Measurements from ENCODE around the gene PGBD5.
"Not testable (repeated sequence)": the region's sequence is repeated elsewhere in the genome, so short reads cannot be mapped to it uniquely, and the experiment has no call there.

PGBD5 gene

DNA sequence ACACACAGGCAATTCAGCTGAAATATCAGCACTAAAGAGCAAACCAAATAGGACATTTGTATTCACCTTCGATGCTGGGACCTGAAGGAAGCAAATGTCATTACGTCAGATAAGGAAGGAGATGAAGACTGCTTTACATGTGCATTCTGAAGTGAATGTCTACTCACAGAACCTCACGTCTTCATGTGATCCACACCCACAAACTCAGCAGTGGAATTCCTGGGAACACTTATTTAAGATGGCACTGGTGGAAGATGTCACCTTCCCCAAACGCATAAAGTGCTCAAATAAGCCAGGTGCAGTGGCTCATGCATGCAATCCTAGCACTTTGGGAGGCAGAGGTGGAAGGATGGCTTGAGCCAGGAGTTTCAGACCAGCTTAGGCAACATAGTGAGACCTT is 11.4 kb downstream of the PGBD5 start:
- H3K27ac ChIP-seq: no peak overlapping the region
- TF ChIP-seq, protein P1, sequence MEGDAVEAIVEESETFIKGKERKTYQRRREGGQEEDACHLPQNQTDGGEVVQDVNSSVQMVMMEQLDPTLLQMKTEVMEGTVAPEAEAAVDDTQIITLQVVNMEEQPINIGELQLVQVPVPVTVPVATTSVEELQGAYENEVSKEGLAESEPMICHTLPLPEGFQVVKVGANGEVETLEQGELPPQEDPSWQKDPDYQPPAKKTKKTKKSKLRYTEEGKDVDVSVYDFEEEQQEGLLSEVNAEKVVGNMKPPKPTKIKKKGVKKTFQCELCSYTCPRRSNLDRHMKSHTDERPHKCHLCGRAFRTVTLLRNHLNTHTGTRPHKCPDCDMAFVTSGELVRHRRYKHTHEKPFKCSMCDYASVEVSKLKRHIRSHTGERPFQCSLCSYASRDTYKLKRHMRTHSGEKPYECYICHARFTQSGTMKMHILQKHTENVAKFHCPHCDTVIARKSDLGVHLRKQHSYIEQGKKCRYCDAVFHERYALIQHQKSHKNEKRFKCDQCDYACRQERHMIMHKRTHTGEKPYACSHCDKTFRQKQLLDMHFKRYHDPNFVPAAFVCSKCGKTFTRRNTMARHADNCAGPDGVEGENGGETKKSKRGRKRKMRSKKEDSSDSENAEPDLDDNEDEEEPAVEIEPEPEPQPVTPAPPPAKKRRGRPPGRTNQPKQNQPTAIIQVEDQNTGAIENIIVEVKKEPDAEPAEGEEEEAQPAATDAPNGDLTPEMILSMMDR (IDR thresholded peaks at IDR 0.05): no peak
- no peak for TF ChIP-seq ZFX (IDR thresholded peaks at IDR 0.05; ENCODE audit: borderline replicate concordance)

GRCh38 chr1:230414102-230414501 is 12.0 kb downstream of the PGBD5 start:
- TF ChIP-seq, protein P1 (IDR thresholded peaks at IDR 0.05): no peak
- no peak for TF ChIP-seq ZFX (IDR thresholded peaks at IDR 0.05; ENCODE audit: borderline replicate concordance)
- no peak overlapping the region for H3K27ac ChIP-seq

DNA sequence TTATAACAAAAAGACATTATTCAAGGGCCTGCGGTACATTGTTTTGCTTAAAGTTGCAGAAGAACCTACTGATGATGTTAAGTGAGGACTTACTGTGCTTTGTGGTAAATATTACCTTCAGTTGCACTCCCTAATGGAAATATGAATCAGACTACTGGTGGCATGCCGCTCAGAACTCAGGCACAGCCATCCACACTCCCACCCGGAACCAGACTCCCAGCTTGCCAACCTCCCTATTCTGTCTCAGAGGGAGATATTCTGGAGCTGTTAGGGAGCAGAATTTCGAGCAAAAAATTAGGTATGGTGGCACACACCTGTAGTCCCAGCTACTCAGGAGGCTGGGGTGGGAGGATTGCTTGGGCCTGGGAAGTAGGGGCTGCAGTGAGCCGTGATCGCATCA is 13.1 kb downstream of the PGBD5 start:
- no peak overlapping the region for H3K27ac ChIP-seq
- TF ChIP-seq ZFX (IDR thresholded peaks at IDR 0.05; ENCODE audit: borderline replicate concordance): no peak
- TF ChIP-seq, protein P1 (IDR thresholded peaks at IDR 0.05): no peak

DNA sequence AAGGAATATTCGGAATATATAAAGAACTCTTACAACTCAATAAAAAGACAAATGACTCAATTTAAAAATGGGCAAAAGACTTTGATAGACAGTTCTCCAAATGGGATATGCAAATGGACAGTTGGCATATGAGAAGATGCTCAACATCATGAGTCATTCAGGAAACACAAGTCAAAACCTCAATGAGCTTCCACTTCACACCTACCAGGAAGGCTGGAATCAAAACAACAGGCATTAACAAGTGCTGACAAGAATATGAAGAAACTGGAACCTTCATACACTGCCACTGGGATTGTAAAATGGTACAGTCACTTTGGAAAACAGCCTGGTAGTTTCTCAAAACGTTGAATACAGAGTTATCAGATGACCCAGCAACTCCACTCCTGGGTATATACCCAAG is 17.2 kb downstream of the PGBD5 start:
- no peak overlapping the region for H3K27ac ChIP-seq
- TF ChIP-seq ZFX (IDR thresholded peaks at IDR 0.05; ENCODE audit: borderline replicate concordance): no peak
- TF ChIP-seq, protein P1 (IDR thresholded peaks at IDR 0.05): no peak

DNA sequence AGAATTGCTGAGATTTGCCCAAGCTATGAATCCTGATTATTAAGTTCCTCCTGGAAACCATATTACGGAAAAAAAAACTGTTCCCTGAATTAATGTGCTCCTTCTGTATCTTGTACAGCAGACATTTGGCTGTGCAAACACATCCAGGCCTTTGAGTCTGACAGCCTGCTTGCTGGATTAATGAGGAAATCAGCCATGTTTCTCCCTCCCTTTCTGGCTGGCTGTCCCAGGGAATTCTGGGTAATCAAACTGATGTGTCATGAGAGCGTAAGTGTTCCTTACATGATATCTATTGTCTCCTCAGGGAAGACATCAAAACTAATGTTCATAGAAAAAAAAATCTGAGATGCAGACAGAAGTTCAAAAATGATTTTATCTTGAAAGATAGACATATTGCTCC is 18.8 kb downstream of the PGBD5 start:
- TF ChIP-seq, protein P1 (IDR thresholded peaks at IDR 0.05): no peak
- TF ChIP-seq ZFX (IDR thresholded peaks at IDR 0.05; ENCODE audit: borderline replicate concordance): no peak
- H3K27ac ChIP-seq: no peak overlapping the region

- H3K27ac ChIP-seq: not testable (repeated sequence)
These were observed 19.4 kb downstream of the PGBD5 start for GRCh38 chr1:230406727-230407126.

- no peak for TF ChIP-seq ZFX (IDR thresholded peaks at IDR 0.05; ENCODE audit: borderline replicate concordance)
- TF ChIP-seq, protein P1 (IDR thresholded peaks at IDR 0.05): no peak
These were observed 22.7 kb downstream of the PGBD5 start for GRCh38 chr1:230403442-230403841.

DNA sequence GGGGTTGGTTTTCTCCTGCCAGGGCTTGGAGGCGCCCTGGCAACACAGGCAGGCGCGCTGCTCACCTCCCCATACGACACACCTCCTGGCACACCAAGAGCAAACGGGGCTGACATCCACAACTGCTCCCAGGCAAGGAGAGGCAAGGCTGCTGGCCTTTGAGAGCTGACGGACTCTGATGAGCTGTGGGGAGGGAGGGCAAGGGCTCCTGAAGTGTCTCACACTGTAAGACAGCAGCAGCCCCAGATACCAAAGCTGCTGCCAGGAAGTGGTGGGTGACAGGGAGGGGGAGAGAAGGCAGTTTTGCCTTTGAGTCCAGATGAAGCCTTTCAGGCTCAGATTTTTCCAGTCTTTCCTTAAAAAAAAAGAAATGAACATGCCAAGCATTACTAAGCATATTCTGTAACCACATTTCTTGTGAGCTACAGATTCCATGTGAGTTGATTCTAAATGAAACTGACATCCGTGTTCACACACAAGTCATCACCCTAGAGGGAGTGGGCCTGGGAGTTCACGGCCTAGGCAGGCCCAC is 24.3 kb downstream of the PGBD5 start:
- no peak for TF ChIP-seq ZFX (IDR thresholded peaks at IDR 0.05; ENCODE audit: borderline replicate concordance)
- TF ChIP-seq, protein P1 (IDR thresholded peaks at IDR 0.05): no peak
- H3K27ac ChIP-seq: no peak overlapping the region

More at GRCh38 chr1:230403442-230403841, 22.7 kb downstream of the PGBD5 start:
- H3K27ac ChIP-seq: no peak overlapping the region

Measured in 22Rv1 (cell line).